ENCODE data around the gene NCSTN.

NCSTN gene

DNA sequence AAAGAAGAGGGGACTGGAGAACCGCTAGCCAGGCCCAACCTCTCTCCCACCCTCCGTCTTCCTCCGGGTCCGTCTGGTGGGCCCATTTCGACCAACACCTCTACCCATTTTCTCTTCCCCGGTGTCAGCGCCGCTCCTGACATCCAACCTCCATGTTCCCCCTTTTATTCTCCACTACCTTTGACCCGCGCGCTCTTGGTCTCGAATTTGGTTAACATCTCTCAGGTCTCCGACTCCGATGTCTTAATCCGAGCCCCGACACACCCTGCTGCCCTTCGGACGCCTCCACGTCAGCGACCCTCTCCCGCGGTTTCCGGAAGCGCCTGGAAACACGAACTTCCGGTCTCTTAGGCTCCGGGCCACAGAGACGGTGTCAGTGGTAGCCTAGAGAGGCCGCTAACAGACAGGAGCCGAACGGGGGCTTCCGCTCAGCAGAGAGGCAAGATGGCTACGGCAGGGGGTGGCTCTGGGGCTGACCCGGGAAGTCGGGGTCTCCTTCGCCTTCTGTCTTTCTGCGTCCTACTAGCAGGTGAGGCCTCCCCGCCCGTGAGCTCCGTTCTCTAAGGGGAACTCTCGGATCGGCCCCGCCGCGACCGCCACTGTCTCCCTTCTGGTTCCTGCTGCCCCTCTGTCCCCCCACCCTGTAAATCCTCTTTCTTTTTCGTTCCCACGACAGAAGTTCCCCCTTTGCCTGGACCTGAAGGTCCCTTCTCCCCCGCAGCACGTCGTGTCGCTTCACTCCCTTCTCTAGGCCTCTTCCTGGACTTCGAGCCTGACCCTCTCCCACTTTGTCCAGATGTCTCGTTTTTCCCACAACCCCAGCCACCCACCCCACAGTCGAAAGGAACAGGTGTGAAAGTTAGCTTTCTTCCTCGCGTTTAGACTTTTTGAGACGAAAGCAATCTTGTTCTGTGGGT is at the start of gene NCSTN, which contains the start of gene COPA:
TSS of gene NCSTN (plus strand) at position 431 of the 917 bp plus-strand sequence. CDS start at position 445, 14 bp downstream.
TSS of gene COPA (minus strand) at position 298 of the 917 bp plus-strand sequence. CDS start at position 218, 80 bp downstream.
- peak; percentile 95 for DNase-seq

DNA sequence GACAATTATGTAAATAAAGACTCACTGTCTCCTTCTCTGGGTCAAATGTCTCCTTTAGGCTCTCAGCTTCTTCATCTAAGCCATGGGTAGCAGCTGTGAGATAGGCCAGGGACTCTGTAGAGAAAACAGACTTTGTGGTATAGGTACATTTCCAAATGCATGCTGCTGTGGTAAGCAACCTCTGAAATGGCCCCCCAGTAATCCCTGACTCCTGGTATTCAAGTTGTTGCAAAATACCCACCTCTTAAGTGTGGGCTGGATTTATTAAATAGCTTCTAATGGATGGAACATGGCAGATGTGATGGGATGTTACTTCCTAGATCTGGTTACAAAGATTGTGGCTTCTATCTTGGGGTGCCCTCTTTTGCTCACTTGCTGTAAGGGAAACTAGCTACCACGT is 47.1 kb upstream of the NCSTN start:
- DNase-seq = no peak

GRCh38 chr1:160300173-160300572 is 43.0 kb upstream of the NCSTN start:
- DNase-seq = no peak

GRCh38 chr1:160307118-160307791 is 35.9 kb upstream of the NCSTN start:
- DNase-seq = no peak

GRCh38 chr1:160308451-160309184 is 34.6 kb upstream of the NCSTN start:
- no peak for DNase-seq

DNA sequence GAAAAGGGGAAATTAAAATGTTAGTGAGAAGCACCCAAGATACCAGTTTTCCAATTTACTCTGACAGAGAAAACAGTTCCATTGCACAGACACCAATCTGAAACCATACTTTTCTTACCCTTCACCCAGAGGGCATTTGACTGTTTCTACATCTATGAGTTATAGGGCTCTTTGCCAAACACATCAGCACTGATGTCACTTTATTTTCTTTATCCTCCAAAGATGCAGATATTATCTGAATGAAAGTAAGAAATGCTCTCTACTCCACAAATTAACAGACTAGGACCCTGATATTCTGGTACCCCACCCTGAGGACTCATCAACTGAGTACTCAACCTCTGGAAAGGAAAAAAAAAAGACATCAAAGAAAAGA is 34.0 kb upstream of the NCSTN start:
- DNase-seq = no peak

DNA sequence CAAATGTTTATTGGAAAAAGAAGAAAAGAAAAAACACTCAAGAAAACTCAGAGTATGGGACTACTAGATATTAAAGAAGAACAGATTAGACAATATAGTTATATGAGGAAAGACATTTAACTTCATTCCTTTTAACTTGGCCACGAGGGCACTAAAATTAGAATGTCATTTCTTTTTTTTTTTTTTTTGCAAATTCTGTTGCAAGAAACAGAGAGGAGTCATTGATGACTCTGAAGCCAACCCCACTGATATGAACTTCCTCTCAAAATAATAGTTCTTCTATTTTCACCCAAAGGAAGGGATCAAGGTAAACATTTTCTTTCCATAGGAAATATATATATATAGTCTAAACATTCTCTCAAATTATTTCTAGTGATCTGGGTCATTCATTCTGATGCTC is 33.6 kb upstream of the NCSTN start:
- no peak for DNase-seq

GRCh38 chr1:160315359-160315758 is 27.8 kb upstream of the NCSTN start:
- no peak for DNase-seq

DNA sequence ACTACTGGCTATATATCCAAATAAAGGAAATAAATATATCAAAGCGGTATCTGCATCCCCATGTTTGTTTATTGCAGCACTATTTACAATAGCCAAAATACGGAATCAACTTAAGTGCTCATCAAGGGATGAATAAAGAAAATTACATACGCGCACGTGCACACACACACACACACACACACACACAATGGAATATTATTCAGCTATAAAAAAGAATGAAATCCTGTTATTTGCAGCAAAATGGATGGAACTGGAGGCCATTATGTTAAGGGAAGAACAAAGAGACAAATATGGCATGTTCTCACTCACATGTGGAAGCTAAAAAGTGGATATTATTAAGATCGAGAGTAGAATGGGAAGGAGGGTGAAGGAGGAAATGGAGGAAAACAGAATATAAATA is 20.4 kb upstream of the NCSTN start:
- no peak for DNase-seq

DNA sequence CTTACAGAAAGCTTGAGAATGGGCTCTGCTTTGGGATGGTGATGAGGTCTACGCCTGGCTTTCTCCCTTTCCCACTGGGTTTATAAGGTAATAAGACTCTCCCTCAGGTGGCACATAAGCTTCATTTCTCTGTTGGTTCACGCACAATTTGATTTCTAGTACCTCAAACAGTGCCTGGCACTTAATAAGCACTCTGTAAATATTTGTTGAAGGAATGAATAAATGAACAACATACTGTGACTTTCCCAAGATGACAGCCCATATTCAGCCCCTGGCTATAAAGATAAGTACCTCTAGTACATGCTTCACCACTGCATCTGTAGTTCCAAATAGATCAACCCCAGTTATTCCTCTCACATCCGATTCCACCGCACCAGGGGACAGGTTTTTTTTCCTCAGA is 17.9 kb upstream of the NCSTN start:
- no peak for DNase-seq

DNA sequence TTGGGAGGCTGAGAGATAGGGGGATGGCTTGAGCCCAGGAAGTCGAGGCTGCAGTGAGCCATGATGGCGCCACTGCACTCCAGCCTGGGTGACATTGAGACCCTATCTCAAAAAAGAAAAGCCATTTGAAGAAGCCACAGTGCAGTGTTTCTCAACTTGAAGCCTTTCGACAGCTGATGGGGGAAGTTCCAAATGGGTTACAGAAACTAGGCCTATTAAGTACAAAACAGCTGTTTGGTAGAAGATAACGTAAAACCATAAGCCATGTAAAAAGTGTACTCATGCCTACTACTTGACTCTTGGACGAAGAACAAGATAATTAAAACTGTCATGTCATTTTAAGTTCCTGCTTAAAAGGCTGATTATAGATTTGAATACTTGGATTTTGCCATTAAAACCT is 16.8 kb upstream of the NCSTN start:
- no peak for DNase-seq

GRCh38 chr1:160328184-160328583 is 15.0 kb upstream of the NCSTN start:
- DNase-seq = no peak

DNA sequence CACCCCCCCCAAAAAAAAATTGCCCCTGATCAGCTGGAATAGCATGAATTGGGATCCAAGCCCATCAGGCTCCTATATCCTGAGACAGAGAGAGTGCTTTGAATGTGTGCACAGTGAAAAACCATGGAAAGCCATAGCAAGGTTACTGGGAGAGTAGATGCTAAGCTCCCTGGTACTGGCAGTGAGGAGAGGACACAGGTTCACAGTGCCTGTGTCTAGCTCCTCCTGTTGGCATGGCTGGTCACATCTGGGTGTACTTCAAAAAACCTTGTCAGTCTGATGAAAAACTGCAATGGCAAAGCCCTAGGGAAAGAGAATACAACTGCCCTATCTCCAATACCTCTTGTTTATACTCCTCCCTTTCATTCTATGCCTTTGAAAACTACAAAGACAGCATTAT is 13.1 kb upstream of the NCSTN start:
- DNase-seq = no peak

DNA sequence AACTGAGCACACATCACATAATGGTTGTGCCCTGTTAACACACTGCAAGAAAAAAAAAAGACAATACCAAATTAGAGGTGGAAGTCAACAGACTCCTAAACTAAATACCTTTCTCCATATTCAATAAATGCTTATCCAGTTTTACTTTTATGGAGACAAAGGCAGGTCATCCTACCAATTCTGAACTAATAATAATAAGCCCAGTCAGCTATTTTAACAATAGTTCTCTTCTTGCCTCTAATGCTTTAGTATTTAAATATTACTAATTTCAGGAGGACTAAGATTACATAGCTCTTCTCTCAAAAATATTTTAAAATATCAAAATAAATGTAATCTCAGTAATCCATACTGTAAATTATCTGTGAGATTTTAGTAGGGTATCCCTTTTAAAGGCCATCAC is 10.7 kb upstream of the NCSTN start:
- DNase-seq = no peak

DNA sequence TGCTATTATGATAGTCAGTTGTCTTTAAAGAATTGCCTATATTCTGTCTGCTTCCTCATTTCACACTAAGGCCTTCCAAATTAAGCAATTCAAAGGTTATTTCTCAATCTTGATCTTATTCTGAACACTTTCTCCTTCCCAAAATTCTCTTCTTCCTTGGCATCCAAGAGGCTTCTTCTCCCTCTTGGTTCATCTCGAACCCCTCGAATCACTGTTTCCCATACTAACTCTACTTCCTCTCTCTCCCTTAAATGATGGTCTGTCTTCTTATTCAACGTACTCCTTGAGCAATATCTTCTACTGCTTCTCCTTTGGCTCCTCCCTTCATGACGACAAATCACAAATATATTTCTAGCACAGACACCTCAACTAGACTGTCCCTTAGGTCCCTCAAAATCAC is 4.6 kb upstream of the NCSTN start:
- DNase-seq = no peak

DNA sequence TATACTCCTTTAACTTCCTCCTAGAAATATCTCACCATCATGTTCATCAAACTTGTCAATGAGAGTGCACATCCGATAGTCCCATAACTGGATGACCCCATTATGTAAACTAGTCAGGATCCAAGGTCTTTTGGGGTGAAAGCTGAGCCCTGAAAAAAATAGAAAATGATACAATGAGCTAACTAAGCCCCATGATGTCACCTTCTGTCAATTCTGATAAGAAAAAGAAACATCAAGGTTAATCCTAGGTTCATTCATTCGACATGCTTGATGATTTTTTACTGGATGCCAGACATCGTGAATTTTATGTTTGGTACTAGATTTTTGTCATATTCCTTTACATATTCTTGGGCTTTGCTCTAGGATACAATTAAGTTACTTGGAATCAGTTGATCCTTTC is 3.0 kb upstream of the NCSTN start:
- DNase-seq = no peak

- DNase-seq = no peak
Measured at GRCh38 chr1:160340866-160341265, 2.3 kb upstream of the NCSTN start.

DNA sequence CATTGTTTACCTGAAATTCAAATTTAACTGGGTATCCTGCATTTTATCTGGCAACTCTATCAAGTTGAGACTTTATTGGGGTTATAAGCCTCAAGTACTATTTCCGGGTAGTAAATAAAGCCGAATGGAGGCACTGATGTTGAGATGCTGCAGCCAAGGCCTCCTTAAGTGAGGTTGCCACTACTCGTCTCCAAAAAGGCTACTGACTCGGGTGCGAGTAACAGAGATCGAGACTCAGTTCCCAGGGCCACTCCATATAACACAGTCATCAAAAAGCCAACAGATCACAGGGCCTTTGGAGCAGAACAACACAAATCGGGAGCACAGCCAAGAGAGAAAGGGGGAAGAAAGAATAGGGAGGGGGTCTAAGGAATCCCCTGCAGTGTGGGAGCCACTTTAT is 657 bp upstream of the NCSTN start:
- peak; percentile 20 for DNase-seq

DNA sequence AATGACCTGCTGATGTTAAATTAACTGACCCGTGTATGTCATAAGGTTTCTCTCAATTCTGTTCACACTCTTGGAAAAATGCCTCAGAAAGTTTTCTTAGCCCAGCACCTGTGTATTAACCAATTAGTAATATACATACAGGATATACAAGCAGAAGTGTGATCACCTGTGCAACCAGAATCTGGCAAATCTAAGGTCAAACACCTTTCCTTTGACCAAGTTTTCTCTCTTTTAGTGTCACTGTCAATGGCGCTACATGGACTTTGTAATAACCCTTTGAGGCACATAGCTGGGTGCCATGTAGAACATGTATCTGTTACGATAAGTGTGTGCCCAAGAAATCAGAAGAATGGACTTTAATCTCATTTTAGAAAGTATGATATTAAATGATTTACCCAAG is 1.1 kb downstream of the NCSTN start:
- no peak for DNase-seq

GRCh38 chr1:160344936-160345335 is 1.8 kb downstream of the NCSTN start:
- DNase-seq = no peak

- DNase-seq = no peak
Measured at GRCh38 chr1:160346463-160346862, 3.3 kb downstream of the NCSTN start.

- peak; percentile 10 for DNase-seq
Measured at GRCh38 chr1:160346958-160347357, 3.8 kb downstream of the NCSTN start.

GRCh38 chr1:160351629-160352028 is 8.4 kb downstream of the NCSTN start:
- no peak for DNase-seq

DNA sequence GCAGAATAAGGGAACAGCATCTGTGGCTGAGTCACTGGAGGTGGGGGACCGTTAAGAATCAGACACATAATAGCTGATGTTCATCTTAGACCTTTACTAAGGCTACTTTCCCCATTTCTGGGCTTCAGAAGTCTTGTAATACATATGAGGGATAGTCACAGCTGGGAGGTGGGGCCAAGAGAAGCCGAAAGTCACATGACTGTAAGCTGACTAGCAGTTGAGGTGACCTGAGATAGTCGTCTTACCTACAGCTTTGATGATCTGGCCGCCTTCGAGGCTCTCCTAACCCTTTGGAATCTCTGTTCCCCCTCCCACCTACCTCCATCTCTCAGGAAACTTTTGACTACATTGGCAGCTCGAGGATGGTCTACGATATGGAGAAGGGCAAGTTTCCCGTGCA is 9.4 kb downstream of the NCSTN start:
- DNase-seq = no peak

All from CD4-positive, alpha-beta T cell treated with Interleukin-17A for 1 hour (primary cell).